HUDEP-2 (cell line): ENCODE data around the gene PCGF6.
A peak's percentile ranks its signal among the peaks of the same experiment; 100 is the strongest.

Experiments
- DNase-seq, 76 experiments: peaks; one replicate each; lab custom pipeline; 2025; ENCODE audit not compliant: unreplicated experiment in 76 of 76; lab: John Stamatoyannopoulos, UW

PCGF6 gene

DNA sequence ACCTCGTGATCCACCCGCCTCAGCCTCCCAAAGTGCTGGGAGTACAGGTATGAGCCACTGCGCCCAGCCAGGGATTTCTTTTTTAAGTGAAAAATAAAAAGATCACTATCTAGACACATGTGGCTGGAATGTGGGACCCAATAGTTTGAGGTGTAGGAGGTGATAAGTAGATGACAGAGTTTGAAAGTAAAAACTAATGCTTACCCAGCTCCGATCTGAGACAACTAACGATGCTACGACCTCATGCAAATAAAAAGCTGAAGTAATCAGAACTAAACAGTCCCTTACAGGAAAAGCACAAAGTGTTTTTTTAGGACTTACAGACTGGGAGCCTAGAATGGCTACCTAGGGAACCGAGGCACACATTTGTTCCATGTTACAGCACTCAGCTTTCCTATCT lies 23.0 kb downstream of the PCGF6 start:
- no peak for DNase-seq

DNA sequence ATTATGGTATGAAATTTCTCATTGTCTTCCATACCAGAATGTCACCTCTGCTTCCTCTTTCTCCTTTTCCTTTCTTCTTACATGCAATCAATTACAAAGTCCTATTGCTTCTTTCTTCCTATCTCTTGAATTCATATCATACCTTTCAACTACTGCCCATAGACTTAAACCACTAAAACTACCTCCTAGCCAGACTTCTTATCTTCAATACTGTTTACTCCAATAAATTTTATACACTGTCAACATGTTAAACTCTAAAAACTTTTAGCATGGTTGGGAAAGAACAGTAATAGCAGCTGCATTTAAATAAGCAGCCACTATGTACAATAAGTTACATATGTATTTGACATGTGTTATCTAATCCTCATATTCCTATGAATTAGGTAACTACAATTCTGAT lies 34.9 kb downstream of the PCGF6 start:
- no peak for DNase-seq

DNA sequence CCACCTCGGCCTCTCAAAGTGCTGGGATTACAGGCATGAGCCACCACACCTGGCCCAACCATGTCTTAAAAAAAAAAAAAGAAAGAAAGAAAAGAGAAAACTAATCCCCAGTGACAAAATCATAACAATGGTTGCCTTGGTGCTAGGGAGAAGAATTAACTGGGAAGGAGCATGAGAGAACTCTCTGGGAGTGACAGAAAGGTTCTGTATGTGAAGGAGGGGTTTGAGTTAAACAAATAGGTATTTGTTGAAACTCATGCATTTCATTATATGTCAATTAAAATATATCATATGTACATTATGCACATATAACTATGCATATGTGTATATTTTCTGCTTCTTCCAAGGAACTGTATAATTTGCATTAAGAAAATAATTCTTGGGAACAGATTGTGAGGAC lies 40.7 kb downstream of the PCGF6 start:
- DNase-seq = no peak

DNA sequence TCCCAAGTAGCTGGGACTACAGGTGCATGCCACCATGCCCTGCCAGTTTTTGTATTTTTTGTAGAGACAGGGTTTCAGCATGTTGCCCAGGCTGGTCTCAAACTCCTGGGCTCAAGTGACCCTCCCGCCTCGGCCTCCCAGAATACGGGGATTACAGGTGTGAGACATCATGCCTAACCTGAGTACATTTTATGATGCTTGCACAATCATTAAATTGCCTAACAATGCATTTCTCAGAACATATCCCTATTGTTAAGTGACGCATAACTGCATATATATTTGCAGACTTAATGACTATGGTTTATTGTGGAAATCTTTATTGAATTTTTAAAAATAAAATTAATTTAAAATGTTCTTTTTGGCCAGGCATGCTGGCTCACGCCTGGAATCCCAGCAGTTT lies 43.3 kb downstream of the PCGF6 start:
- no peak for DNase-seq

DNA sequence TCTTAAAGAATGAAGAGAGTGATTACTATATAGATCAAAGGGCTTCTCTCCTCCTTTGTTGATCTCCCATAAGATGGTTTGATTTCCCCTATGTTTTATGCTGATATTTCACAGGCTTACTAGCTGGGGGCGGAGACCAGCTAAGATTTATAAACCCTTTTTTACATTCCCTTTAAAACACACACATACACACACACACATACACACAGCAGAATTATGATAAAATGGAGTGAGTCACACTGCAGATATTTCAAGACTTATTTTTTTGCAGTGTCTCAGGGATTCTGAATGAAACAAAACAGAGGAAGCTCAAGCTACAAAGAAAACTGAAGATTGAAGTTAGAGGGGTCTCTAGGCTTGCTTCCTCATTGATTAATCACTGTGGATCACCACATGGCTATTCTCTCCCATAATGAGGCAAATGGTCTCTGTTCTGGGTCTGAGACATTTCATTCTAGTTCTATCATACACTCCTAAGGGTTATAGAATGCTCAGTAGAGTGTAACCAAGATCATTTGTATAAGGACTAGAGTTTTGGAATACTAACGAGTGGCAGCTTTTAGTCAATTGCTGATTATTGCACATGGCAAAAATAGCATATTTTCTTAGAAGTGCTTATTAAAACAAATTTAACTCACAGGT lies 55.4 kb downstream of the PCGF6 start:
- no peak for DNase-seq

DNA sequence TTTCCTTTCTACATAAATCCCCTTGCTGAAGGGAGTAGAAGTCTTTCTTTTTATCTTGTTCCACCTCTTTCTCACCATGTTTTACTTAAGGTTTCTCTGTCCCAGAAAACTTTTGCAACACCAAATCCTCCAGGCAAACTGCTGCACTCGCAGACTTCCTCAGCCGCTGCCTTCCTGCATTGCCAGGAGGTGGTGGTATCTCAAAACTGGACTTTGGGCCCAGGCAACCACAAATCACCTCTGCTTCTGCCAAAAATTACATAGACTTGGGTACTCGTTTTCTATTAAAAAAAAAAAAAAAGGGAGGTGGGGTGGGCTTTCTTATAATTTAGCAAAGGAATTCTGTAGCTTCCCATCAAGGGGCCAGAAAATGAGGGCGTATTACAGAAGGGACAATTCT lies 59.4 kb downstream of the PCGF6 start:
- no peak for DNase-seq

DNA sequence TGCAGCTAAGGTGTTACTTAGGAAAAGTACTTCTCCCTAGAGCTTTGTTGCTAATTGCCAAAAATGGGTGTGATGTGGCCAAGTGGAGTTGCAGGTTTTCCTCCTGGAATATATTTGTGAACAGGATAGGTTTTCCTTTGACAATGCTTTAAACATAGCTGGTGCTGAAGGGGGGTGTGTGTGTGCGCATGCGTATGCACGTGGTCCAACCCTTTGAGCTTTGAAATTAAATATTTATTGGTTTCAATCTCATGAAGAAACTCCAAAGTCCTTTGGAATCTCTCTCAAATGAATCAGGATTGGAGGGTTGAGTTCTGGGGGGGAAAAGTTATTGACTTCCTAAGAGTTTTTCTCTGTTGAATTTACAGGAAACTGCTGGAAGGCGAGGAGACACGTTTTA lies 62.9 kb downstream of the PCGF6 start:
- no peak for DNase-seq

DNA sequence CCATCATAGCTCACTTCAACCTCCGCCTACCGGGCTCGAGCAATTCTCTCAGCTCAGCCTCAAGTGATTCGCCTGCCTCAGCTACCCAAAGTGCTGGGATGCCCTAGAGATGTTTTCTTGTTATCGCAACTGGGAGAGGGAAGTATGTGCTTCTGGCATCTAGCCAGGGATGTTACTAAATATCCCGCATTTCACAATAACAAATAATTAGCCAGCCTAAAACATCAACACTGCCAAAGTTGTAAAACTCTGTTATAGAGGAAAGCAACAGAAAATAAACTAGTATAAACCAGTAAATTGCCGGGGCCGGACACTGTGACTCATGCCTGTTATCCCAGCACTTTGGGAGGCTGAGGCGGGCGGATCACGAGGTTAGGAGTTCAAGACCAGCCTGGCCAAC lies 66.8 kb downstream of the PCGF6 start:
- DNase-seq = no peak

DNA sequence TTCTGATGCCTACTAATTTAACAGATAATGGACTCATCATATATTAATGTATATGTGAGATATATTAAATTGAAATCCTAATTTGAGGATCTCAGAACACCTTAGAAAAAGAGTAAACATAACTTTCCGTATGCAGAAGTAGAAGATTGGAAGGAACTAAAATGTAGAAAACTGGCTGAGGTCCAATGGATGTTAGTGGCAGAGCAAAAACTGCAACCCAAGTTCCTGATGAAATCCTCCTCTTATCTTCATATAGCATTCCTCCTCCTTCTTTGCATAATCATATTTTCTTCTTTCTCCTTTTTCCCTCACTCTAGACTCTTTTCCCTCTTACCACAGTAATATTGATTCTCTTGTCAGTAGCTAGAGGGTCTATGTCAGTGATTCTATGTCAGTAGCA lies 68.0 kb downstream of the PCGF6 start:
- DNase-seq = no peak

DNA sequence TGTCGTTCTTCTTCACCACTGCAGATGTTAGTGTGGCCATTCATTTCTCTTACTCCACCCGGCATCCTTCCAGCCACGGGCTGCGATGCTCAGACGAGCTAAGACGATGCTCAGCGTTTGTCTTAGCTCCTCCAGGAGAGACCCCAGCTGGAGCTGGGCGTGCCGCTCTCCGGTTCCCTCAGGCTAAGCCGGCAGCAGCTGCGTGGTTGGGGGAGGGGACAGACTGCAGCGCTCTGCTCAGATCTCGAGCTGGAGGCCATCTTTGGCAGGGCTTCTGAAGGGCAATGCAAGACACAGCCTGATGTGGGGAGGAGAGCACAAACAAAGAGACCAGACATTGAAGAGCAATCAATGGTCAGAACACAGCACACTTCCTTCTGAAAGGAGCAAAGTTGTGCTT lies 69.2 kb downstream of the PCGF6 start:
- DNase-seq = no peak

DNA sequence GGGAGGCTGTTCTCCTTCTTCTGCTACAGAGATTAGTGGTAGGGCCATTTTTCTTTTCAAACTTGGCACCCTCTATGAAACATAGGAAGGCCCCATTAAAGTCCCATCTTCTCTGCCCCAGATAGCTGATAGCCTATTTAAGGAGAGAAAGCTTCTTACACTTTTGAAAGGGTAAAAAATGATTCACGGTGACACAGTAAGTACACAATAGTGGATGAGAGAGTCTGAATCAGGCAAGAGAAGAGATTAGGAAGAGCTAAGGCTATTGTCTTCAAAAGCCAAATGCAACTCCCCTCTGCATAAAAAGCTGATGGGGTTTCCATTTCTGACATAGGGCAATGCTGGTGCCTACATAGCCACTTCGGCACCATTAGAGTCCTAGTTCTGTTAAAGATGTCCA lies 70.4 kb downstream of the PCGF6 start:
- no peak for DNase-seq

DNA sequence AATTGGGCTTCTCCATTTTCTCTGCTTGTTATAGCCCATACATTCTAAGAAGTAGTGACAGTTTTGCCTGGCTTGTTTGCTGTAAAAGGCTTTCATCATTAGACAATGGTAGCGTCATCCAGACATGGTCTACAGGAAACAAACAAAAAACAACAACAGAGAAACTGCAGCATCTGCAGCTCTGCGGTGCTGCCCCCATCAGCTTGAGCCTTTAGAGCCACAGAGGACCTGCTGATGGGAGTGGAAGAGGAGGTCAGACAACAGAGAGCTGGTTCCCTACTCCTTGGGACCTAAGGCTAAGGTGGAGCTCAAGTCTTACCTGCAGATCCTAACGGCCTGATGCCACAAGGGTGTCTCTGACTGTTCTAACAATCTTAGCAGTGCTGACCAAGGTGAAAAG lies 70.9 kb downstream of the PCGF6 start:
- DNase-seq = no peak

DNA sequence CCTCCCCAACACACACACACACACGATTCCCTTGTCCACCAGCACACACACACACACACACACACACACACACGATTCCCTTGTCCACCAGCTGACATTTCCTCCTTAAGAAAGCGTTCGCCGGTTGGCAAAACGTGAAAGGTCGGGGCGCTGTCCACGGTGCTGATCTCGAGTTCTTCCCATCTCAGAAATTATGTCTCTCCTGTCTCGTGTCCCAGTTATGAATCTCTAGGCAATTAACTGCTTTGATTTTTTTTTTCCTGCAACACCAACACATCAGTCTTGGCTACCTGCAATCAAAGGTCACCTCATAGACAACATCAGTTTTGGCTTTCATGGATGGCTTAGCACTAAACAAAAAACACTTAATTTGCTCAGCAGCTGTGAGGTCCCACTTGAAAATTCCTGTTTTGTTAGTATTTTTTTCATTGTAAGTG lies 72.1 kb downstream of the PCGF6 start:
- peak in 27 of 76 experiments; percentile 1 to 48 (median 19) for DNase-seq

DNA sequence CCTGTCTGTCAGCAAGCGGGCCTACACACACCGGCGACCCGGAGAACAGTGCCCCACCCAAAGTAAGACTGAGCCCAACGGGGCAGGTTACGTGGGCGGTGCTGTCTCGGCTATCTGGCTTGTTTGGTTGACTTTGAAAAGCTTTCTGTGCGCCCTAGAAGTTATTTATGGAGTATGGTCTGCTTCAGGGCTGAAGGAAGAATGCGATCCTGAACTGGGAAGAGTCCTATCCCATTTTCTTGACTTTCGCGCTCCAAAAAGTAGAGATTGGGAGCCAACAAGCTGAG lies 72.5 kb downstream of the PCGF6 start:
- DNase-seq = no peak

DNA sequence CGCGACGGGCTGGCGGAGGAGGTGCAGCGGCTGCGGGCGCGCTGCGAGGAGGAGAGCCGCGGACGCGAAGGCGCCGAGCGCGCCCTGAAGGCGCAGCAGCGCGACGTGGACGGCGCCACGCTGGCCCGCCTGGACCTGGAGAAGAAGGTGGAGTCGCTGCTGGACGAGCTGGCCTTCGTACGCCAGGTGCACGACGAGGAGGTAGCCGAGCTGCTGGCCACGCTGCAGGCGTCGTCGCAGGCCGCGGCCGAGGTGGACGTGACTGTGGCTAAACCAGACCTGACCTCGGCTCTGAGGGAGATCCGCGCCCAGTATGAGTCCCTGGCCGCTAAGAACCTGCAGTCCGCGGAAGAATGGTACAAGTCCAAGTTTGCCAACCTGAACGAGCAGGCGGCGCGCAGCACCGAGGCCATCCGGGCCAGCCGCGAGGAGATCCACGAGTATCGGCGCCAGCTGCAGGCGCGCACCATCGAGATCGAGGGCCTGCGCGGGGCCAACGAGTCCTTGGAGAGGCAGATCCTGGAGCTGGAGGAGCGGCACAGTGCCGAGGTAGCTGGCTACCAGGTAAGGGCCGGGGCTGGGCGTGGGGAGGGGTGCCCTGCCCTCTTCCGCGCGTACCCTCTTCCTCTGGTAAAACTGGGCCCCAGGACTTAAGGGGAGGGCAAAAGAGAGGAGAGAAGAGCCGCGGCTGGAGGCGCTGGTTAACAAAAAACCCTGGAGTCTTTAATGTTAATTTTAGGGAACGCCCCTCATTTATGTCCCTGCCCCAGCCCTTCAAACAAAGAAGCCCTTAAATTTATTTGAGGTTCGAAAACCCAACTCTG lies 73.0 kb downstream of the PCGF6 start:
- no peak for DNase-seq

DNA sequence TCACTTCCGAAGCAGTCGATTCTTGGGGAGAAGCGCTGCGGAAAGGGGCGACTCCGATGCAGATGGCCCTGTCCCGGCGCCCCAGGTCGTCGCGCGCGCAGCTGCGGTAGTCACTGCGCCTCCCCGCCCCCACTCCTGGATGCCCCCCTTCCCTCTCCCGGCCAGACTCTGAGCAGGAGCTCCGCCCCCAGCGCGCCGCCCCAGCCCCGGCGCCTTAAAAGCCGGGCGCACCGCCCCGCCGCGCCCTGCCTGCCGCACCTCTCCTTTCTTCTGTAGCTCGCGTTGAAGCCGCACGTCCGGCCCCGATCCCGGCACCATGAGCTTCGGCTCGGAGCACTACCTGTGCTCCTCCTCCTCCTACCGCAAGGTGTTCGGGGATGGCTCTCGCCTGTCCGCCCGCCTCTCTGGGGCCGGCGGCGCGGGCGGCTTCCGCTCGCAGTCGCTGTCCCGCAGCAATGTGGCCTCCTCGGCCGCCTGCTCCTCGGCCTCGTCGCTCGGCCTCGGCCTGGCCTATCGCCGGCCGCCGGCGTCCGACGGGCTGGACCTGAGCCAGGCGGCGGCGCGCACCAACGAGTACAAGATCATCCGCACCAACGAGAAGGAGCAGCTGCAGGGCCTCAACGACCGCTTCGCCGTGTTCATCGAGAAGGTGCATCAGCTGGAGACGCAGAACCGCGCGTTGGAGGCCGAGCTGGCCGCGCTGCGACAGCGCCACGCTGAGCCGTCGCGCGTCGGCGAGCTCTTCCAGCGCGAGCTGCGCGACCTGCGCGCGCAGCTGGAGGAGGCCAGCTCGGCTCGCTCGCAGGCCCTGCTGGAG lies 73.8 kb downstream of the PCGF6 start, which contains the start of gene INA:
INA (plus strand) TSS at position 243 of the 817 bp plus-strand sequence; CDS start at position 317, 74 bp downstream.
- DNase-seq = peak in 14 of 76 experiments; percentile 7 to 34 (median 17)

DNA sequence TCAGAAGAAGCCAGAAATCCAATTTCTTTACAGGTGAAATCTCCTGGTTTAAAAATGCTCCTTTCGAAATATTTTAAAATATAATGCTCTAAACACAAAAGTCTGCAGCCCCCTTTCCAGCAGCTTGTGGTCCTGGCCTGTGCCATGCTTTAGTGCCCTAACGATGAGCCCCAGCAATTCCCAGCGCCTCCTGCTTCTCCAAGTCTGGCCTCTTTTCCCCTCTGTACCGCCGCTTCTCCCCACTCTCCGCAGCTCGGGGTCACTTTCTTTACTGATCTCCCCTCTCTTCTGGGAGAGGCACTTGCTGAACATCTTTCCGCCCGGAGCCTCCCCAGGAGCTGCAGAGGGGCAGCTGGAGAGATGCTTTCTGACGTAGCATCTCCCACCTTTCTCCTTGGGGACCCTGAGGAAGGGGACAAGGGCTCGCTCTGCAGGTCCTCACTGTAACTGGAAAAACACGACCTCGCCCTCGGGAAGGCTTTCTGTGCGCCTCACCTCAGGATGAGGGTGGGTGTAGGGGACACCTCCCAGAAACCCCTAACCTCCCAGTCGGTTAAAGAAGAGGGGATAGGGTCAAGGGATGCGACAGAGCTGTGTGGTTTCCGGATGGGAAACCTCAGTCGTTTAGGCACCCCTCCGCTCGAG lies 74.6 kb downstream of the PCGF6 start:
- DNase-seq = no peak

DNA sequence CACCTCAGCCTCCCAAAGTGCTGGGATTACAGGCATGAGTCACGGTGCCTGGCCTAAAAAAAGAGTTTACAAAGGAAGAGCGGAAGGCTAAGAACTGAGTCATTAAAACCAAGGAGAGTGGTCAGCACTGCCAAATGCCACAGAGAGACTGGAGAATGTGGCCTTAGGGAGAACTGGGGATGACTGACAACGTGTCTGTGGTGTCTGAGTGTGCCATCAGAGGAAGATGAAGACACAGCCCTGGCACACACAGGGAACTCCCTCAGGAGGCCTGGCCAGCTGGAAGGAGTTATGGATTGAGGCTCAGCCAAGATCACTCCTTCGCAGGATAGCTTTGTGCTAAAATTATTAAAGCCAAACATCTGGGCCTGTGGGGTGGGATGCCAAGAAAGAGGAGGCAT lies 77.9 kb downstream of the PCGF6 start:
- DNase-seq = no peak

DNA sequence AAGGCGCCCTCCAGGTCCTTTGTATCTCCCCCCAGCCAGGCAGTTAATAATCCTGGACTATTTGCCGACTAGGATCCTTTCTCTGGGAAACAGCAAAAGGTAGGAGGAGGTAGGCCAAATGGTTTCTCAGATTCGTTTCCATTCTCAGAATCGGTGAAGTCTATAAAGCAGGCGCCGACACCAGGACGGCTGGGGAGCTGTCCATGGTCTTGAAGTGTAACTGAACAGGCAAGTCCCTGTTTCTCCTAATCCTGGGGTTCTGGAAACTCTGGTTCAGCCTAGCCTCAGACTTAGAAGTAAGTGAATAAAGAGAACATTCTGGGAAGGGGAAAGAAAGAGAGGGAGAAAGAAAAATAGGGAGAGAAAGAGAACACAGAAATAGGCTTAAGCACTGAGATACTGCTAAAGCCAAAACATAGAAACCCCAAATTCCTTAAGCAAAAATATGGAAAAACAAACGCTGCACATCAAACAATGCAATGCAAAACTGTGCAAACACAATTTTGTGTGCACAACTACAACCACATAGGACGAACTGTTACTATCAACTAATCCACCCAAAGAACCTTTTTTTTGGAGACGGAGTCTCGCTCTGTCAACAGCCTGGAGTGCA lies 85.1 kb downstream of the PCGF6 start:
- peak in 46 of 76 experiments; percentile 3 to 56 (median 34) for DNase-seq

DNA sequence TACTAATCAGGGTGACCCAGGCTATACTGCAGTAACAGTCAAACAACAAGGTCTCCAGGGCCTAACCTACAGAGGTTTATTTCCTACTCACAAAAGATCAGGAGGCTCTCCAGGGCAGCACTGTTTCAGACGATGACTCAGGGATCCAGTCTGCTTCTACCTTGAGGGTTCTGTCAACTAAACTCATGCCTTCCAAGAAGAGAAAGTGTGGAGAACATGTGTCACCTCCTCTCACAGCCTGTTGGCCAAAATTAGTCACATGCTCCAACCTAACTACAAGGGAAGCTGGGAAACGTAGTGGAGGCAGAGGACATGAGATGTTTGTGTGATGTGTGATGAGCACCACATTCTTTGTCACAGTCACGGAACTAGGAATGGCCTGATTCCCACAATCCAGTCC lies 88.7 kb downstream of the PCGF6 start:
- DNase-seq = no peak

DNA sequence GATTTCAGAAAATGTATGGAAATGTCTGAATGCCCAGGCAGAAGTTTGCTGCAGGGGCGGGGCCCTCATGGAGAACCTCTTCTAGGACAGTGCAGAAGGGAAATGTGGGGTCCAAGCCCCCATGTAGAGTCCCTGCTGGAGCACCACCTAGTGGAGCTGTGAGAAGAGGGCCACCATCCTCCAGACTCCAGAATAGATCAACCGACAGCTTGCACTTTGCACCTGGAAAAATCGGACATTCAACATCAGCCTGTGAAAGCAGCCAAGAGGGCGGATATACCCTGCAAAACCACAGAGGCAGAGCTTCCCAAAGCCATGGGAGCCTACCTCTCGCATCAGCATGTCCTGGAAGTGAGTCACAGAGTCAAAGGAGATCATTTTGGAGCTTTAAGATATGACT lies 91.0 kb downstream of the PCGF6 start:
- DNase-seq = no peak
